GM19099 (cell line): ENCODE data around the gene SLC7A1.

Source experiments
- POLR2A ChIP-seq: IDR thresholded peaks from 3 replicates; pipeline ENCODE4 v1.6.1; 2011; ENCODE audit warnings: low read depth; ENCODE audit not compliant: insufficient read length; ENCODE audit errors: extremely low read depth

The SLC7A1 gene

GRCh38 chr13:29483623-29484022 is 111.9 kb downstream of the SLC7A1 start:
- no peak for TF ChIP-seq POLR2A

GRCh38 chr13:29483211-29483610 is 112.3 kb downstream of the SLC7A1 start:
- no peak for TF ChIP-seq POLR2A

- TF ChIP-seq POLR2A = no peak
Measured at GRCh38 chr13:29482504-29482903, 113.0 kb downstream of the SLC7A1 start.

- TF ChIP-seq POLR2A = no peak
Measured at GRCh38 chr13:29481603-29482002, 113.9 kb downstream of the SLC7A1 start.

- TF ChIP-seq POLR2A = no peak
Measured at GRCh38 chr13:29480893-29481525, 114.5 kb downstream of the SLC7A1 start.

- no peak for TF ChIP-seq POLR2A
Measured at GRCh38 chr13:29479716-29480492, 115.6 kb downstream of the SLC7A1 start.

GRCh38 chr13:29476046-29476445 is 119.4 kb downstream of the SLC7A1 start:
- no peak for TF ChIP-seq POLR2A

- no peak for TF ChIP-seq POLR2A
Measured at GRCh38 chr13:29474991-29475390, 120.5 kb downstream of the SLC7A1 start.

GRCh38 chr13:29473166-29473565 is 122.3 kb downstream of the SLC7A1 start:
- TF ChIP-seq POLR2A = no peak

- TF ChIP-seq POLR2A = no peak
Measured at GRCh38 chr13:29472332-29472961, 123.0 kb downstream of the SLC7A1 start.

GRCh38 chr13:29471551-29471950 is 123.9 kb downstream of the SLC7A1 start:
- TF ChIP-seq POLR2A = no peak

- TF ChIP-seq POLR2A = no peak
Measured at GRCh38 chr13:29465741-29466293, 129.7 kb downstream of the SLC7A1 start.

- no peak for TF ChIP-seq POLR2A
Measured at GRCh38 chr13:29464105-29464679, 131.3 kb downstream of the SLC7A1 start.

- TF ChIP-seq POLR2A = no peak
Measured at GRCh38 chr13:29459813-29460355, 135.6 kb downstream of the SLC7A1 start.
